SIG-M5 treated with dmso at 0.1 percent for 504 hours (cell line): Measurements from ENCODE around the gene LSM12.
A peak's percentile ranks its signal among the peaks of the same experiment; 100 is the strongest.

ENCODE experiments used
- DNase-seq: peaks from one replicate; lab custom pipeline; 2025; ENCODE audit not compliant: unreplicated experiment; lab: John Stamatoyannopoulos, UW

Gene LSM12

DNA sequence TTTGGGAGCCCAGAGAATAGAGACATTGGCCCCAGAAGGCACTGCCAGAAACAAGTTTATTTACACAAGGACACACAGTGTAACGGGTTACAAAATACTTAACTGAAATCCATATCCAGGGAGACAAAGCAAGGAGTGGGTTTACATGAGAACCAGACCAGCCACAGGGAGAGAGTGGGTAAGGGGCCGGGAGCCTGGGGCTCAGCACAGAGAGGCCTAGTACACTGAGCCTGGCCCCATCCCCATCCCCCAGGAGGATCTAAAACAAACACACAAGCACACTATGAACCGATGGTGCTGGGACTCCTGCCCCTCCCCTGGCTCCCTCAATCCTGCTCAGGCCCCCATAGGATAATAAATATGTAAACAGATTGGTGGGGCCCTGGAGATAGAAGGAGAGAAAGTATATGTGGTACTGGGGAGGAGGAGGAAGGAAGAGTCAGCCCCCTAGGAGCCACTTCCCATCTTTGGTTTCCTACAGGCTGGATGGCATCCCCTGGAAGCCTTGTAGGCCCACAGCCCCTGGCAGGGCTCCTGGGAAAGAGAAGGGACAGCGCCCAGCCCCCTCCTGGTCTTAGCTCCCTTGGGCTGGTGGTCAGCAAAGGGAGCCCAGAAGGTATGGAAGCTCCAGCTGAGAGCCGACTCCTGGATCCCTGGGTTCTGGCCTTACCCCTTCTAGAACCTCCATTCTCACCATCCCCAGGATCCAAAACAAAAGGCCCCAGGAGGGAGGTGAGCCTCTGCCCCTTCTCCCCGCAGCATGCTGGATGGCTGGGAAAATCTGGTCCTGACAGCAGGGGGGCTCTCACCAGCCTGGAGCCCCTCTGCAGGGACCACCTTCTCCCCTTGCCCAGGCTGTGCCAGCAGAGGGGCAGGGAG, 10.5 kb upstream of the LSM12 start:
- DNase-seq = no peak

GRCh38 chr17:44075598-44076293, 9.3 kb upstream of the LSM12 start:
- DNase-seq = no peak

DNA sequence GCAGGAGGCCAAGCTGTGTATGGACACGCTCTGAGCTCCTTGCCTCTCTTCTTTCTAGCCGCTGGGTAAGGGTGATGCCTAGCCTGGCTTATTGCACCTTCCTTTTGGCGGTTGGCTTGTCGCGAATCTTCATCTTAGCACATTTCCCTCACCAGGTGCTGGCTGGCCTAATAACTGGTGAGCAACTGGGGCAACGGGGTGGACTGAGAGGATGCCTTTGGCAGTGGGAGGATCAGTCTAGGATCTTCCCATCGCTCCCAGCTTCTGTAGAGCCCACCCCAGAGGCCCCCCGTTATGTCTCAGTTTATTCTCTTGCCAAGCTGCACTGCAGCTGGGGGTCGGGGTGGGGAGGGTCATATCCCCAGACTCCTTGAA, 8.4 kb upstream of the LSM12 start:
- no peak for DNase-seq

DNA sequence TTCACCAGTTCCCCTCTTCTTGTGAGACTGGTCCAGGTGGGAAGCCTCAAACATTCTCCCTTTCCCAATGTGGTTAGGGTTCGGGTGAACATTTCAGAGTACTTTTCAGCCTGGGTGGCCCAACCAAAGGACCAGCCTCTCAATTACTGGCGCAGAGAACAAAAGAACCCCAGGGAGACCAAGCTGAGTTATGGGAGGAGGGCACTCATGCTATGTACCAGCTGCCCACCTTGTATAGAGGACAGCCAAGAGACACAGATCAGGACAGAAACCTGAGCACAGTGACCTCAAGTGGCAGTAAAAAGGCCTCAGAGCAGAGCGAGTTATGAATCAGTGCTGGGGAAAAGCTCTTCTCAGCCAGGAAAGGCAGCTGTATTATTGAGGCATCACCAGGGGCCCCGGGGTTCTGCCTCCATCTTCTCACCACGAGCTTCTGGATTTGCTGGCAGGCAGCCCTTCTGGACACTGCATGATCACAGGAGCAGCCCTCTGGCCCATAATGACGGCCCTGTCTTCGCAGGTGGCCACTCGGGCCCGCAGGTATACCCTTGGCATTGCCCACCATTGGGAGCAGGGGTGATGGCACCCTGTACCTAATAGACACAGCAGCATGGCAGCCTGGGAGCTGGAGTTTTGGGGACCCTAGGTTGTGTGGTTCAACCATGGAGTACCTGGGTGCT, 7.9 kb upstream of the LSM12 start:
- no peak for DNase-seq

- peak; percentile 42 for DNase-seq
These were observed 5.3 kb upstream of the LSM12 start for GRCh38 chr17:44071772-44072171.

GRCh38 chr17:44071198-44071520, 4.7 kb upstream of the LSM12 start:
- DNase-seq = no peak

DNA sequence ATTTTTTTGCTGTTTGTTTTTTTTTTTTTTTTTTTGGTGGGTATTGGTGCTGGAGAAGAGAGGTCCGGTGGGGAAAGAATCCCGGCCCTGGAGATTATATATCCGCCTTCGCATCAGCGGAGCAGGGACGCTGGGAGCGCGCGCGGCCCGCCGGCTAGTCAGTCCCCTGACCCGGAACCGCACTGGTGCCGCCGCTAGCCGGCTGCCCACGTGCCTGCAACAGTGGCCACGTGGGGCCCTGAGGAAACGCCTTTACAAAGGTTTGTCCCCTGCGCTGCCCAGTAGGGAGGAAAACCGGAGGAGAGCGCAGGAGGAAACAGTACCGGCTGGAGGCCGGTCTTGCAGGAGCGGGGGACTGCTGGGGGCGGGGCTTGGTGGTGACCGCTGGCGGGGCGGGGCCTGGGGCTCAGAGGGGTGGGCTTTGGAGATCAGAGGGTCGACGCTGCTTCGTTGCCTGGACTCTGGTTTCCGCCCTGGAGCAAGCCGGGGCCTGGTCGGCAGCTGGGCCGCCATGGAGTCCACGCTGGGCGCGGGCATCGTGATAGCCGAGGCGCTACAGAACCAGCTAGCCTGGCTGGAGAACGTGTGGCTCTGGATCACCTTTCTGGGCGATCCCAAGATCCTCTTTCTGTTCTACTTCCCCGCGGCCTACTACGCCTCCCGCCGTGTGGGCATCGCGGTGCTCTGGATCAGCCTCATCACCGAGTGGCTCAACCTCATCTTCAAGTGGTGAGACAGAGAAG, 4.2 kb upstream of the LSM12 start, which contains the start of gene G6PC3:
G6PC3 (plus strand) TSS at position 281 of the 743 bp plus-strand sequence; CDS start at position 512, 231 bp downstream.
- DNase-seq = peak; percentile 96

- DNase-seq = peak; percentile 65
These were observed 3.5 kb upstream of the LSM12 start for GRCh38 chr17:44069974-44070454.

- no peak for DNase-seq
These were observed 1.1 kb upstream of the LSM12 start for GRCh38 chr17:44067545-44067940.

DNA sequence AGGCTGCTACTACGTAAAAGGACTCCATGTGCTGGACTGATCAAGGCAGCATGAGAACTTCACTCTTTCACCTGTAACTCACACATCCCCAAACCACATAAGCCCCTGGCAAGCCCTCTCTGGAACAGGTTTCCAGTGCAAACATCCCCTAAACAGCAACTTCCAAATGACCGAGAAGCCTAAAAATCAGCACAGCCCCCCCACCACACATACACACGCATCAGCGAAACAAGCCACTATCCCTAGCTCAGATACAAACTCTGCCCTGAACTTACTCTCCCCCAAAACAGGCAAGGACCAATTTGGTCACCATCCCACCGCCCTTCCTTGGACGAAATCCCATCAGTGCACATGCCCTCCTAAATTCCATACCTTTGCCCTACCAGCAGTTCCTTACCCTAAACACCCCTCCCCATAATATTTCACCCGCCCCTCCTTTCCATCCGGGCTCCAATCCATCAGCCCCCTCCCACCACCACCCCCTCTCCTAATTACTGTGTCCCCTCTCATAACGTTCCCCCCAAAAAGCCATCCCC, 735 bp downstream of the LSM12 start:
- peak; percentile 48 for DNase-seq

DNA sequence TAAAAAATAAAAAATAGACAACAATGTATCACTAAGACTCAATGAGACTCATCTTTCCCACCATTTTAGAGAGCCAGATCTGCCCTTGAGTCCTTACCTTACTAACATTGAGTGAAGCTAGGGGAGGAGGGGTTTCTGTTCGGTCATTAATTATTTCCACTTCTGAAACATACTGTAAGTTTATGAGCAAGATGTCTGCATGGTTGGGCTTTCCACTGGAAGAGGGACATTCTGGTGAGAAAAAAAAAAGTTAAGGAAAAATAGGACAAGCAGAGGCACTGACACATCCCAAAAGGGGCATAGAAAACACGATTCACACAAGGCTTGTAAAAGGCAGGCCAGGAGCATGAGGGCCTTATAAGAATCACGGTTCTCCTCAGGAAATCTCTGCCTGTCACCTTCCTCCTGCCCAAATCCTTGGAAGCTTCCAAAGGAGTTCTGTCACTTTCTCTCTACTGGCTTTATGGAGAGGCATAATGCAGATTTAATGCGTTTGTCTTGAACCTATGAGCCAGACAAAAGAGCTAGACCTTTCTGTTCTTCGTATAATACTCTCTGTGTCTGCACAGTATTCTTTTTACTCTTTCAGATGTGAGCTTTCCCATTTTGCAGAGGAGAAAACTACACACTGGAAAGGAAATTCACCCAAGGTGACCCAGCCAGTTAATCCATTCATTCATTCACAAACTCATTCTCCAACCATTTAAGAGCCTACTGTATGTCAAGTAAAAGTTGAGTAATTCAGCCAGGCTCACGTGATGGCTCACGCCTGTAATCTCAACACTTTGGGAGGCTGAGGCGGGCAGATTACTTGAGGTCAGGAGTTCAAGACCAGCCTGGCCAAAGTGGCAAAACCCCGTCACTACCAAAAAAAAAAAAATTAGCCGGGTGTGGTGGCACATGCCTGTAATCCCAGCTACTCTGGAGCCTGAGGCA, 2.5 kb downstream of the LSM12 start:
- DNase-seq = no peak

DNA sequence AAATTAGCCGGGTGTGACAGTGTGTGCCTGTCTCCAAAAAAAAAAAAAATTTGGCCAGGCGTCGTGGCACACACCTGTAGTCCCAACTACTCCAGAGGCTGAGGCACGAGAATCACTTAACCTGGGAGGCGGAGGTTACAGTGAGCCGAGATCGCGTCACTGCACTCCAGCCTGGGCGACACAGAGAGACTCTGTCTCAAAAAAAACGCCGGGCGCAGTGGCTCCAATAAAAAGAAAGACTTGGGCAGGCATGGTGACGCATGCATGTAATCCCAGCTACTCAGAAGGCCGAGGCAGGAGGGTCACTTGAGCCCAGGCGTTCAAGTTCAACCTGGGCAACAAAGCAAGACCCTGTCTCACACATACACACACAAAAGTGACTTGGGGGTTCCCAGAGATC, 3.6 kb downstream of the LSM12 start:
- DNase-seq = no peak

- DNase-seq = no peak
These were observed 5.0 kb downstream of the LSM12 start for GRCh38 chr17:44061446-44061845.

DNA sequence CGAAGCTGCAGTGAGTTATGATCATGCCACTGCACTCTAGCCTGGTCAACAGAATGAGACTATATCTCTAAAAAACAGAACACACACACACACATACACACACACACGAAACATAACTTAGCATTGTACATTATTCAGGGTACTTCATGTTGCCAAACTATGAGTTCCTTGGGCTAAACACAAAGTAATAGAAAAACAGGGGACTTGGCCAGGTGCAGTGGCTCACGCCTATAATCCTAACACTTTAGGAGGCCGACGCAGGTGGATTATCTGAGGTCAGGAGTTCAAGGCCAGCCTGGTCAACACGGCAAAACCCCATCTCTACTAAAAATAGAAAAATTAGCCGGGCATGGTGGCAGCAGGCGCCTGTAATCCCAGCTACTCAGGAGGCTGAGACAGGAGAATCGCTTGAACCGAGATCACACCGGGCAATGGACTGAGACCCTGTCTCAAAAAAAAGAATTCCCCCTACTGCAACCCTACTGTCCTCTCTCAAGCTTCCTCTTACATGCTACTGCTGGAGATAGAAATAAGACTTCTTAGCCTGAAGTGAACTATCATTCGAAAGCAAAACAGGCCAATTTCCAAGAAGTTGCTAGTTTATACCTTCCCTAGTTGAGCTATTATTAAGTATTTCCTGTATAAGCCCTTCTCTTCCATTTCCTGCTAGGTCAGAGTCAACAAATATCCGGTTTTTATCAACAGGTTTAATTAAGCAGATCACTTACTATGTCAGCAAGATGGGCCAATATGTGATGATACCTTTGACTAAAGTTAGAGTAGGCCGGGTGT, 7.2 kb downstream of the LSM12 start:
- no peak for DNase-seq

GRCh38 chr17:44053125-44053872, 13.2 kb downstream of the LSM12 start:
- no peak for DNase-seq

GRCh38 chr17:44049294-44050060, 17.0 kb downstream of the LSM12 start:
- no peak for DNase-seq

GRCh38 chr17:44046893-44047292, 19.6 kb downstream of the LSM12 start:
- DNase-seq = peak; percentile 14
